WERI-Rb-1 (cell line): ENCODE results near the gene CDH4.
"Not testable (repeated sequence)": the region's sequence is repeated elsewhere in the genome, so short reads cannot be mapped to it uniquely, and the experiment has no call there.

Experiments used
- DNase-seq: peaks from one replicate; pipeline ENCODE4 v3.0.0-alpha.2; 2020
- H3K27ac ChIP-seq: fragments of 250-450 bp; sonication (Bioruptor Pico); 2 replicates; pipeline ENCODE4 v1.5.1; 2020; ENCODE audit warnings: mild to moderate bottlenecking, moderate library complexity
- H3K27me3 ChIP-seq: fragments of 250-450 bp; sonication (Bioruptor Pico); 2 replicates; pipeline ENCODE4 v1.5.1; 2021; ENCODE audit warnings: mild to moderate bottlenecking, low read depth, moderate library complexity; ENCODE audit not compliant: insufficient read depth, severe bottlenecking
- H3K36me3 ChIP-seq: fragments of 250-450 bp; sonication (Bioruptor Pico); 2 replicates; pipeline ENCODE4 v1.5.1; 2020; ENCODE audit warnings: mild to moderate bottlenecking, moderate library complexity
- H3K4me3 ChIP-seq: 2 replicates; pipeline ENCODE4 v1.5.1; 2011; ENCODE audit warnings: low read depth, mild to moderate bottlenecking, control low read depth, low read length
- H3K9me3 ChIP-seq: fragments of 250-450 bp; sonication (Bioruptor Pico); 2 replicates; pipeline ENCODE4 v1.5.1; 2021; ENCODE audit warnings: mild to moderate bottlenecking, moderate library complexity; ENCODE audit not compliant: severe bottlenecking
- CTCF ChIP-seq: IDR thresholded peaks from 2 replicates; pipeline ENCODE4 v1.5.1; 2011; ENCODE audit warnings: low read depth, mild to moderate bottlenecking, control low read depth, inconsistent platforms, low read length

CDH4 gene

GRCh38 chr20:61982951-61983315, 730.9 kb downstream of the CDH4 start:
- no peaks in the 10 kb centered on the region for H3K27me3 ChIP-seq
- DNase-seq = no peak
- H3K27ac ChIP-seq = no peak overlapping the region

GRCh38 chr20:61983965-61984364, 731.9 kb downstream of the CDH4 start:
- Histone ChIP-seq H3K4me3 (no peak overlapping the region), H3K36me3 (peaks cover 29% of the 10 kb centered on the region), H3K9me3 (no peaks in the 10 kb centered on the region), H3K27me3 (no peaks in the 10 kb centered on the region), H3K27ac (no peak overlapping the region)
- no peak for DNase-seq
- TF ChIP-seq CTCF = no peak

More at GRCh38 chr20:61982951-61983315, 730.9 kb downstream of the CDH4 start:
- Histone ChIP-seq H3K36me3 (peaks cover 19% of the 10 kb centered on the region), H3K9me3 (no peaks in the 10 kb centered on the region), H3K4me3 (no peak overlapping the region)
- no peak for TF ChIP-seq CTCF

- H3K36me3 ChIP-seq = peaks cover 31% of the 10 kb centered on the region
- H3K27ac ChIP-seq, H3K9me3 ChIP-seq, DNase-seq, H3K27me3 ChIP-seq, H3K4me3 ChIP-seq: not testable (repeated sequence)
Observed at GRCh38 chr20:61984431-61984830, 732.4 kb downstream of the CDH4 start.

- Histone ChIP-seq H3K27me3 (no peaks in the 10 kb centered on the region), H3K27ac (no peak overlapping the region), H3K4me3 (no peak overlapping the region), H3K9me3 (no peaks in the 10 kb centered on the region), H3K36me3 (peaks cover 35% of the 10 kb centered on the region)
- DNase-seq = no peak
- TF ChIP-seq CTCF = no peak
Observed at GRCh38 chr20:61985096-61985495, 733.0 kb downstream of the CDH4 start.

- Histone ChIP-seq H3K36me3 (peaks cover 42% of the 10 kb centered on the region), H3K9me3 (no peaks in the 10 kb centered on the region), H3K4me3 (no peak overlapping the region), H3K27me3 (no peaks in the 10 kb centered on the region), H3K27ac (no peak overlapping the region)
- TF ChIP-seq CTCF = no peak
- no peak for DNase-seq
Observed at GRCh38 chr20:61986762-61987321, 734.8 kb downstream of the CDH4 start.

- Histone ChIP-seq H3K9me3 (no peaks in the 10 kb centered on the region), H3K27ac (no peak overlapping the region), H3K36me3 (peaks cover 54% of the 10 kb centered on the region), H3K27me3 (no peaks in the 10 kb centered on the region), H3K4me3 (no peak overlapping the region)
- TF ChIP-seq CTCF = no peak
- no peak for DNase-seq
Observed at GRCh38 chr20:61988665-61989064, 736.6 kb downstream of the CDH4 start.
